ENCODE data around the gene GPR35. TPM values are rescaled to one million over a fixed set of nuclear protein-coding genes. Genes with fewer than 3 reads are reported as not detected.
A peak's percentile ranks its signal among the peaks of the same experiment; 100 is the strongest.

GPR35 gene
- total RNA-seq, 1 donor from 2014 or later: 1.9 TPM

GRCh38 chr2:240629968-240630770 lies 4.9 kb downstream of the GPR35 start:
- peaks cover 12% of the 10 kb centered on the region for H3K9me3 Mint-ChIP-seq (ENCODE audit: low read depth)
- peaks cover 1% of the 10 kb centered on the region for H3K4me1 Mint-ChIP-seq (ENCODE audit: low read depth)
- DNase-seq (ENCODE audit: low spot score): no peak
- H3K27me3 Mint-ChIP-seq (ENCODE audit: low read depth): no peaks in the 10 kb centered on the region
- no peak overlapping the region for H3K4me3 Mint-ChIP-seq (ENCODE audit: unreplicated experiment)
- H3K27ac Mint-ChIP-seq (ENCODE audit: unreplicated experiment): no peak overlapping the region
- H3K36me3 Mint-ChIP-seq (ENCODE audit: low read depth): peaks cover 4% of the 10 kb centered on the region
- TF ChIP-seq CTCF (IDR thresholded peaks at IDR 0.05): no peak

- H3K4me1 Mint-ChIP-seq (ENCODE audit: low read depth): no peaks in the 10 kb centered on the region
- H3K9me3 Mint-ChIP-seq (ENCODE audit: low read depth): peaks cover 12% of the 10 kb centered on the region
- no peaks in the 10 kb centered on the region for H3K27me3 Mint-ChIP-seq (ENCODE audit: low read depth)
- no peak overlapping the region for H3K27ac Mint-ChIP-seq (ENCODE audit: unreplicated experiment)
- H3K36me3 Mint-ChIP-seq (ENCODE audit: low read depth): peaks cover 4% of the 10 kb centered on the region
- H3K4me3 Mint-ChIP-seq (ENCODE audit: unreplicated experiment): no peak overlapping the region
- peak; percentile 71 for DNase-seq (ENCODE audit: low spot score)
- no peak for TF ChIP-seq CTCF (IDR thresholded peaks at IDR 0.05)
Observed at GRCh38 chr2:240630771-240631547, 5.7 kb downstream of the GPR35 start.

- H3K4me1 Mint-ChIP-seq (ENCODE audit: low read depth): no peaks in the 10 kb centered on the region
- H3K4me3 Mint-ChIP-seq (ENCODE audit: unreplicated experiment): no peak overlapping the region
- no peaks in the 10 kb centered on the region for H3K27me3 Mint-ChIP-seq (ENCODE audit: low read depth)
- peak; percentile 60 for DNase-seq (ENCODE audit: low spot score)
- H3K36me3 Mint-ChIP-seq (ENCODE audit: low read depth): peaks cover 4% of the 10 kb centered on the region
- TF ChIP-seq CTCF (IDR thresholded peaks at IDR 0.05): no peak
- no peak overlapping the region for H3K27ac Mint-ChIP-seq (ENCODE audit: unreplicated experiment)
- H3K9me3 Mint-ChIP-seq (ENCODE audit: low read depth): peaks cover 12% of the 10 kb centered on the region
Observed at GRCh38 chr2:240631548-240632305, 6.4 kb downstream of the GPR35 start.

GRCh38 chr2:240632306-240632721 lies 7.0 kb downstream of the GPR35 start:
- Mint-ChIP-seq H3K27me3 (ENCODE audit: low read depth) (no peaks in the 10 kb centered on the region), H3K27ac (ENCODE audit: unreplicated experiment) (no peak overlapping the region), H3K4me3 (ENCODE audit: unreplicated experiment) (no peak overlapping the region), H3K4me1 (ENCODE audit: low read depth) (no peaks in the 10 kb centered on the region), H3K9me3 (ENCODE audit: low read depth) (peaks cover 12% of the 10 kb centered on the region), H3K36me3 (ENCODE audit: low read depth) (peaks cover 4% of the 10 kb centered on the region)
- no peak for TF ChIP-seq CTCF (IDR thresholded peaks at IDR 0.05)
- DNase-seq (ENCODE audit: low spot score): no peak
